Caco-2 (cell line): ENCODE data around the gene MEGF8. TPM values are rescaled to one million over a fixed set of nuclear protein-coding genes. Genes with fewer than 3 reads are reported as not detected.

Experiments used
- BruUV-seq: library from RNA; stranded (reverse); fragments of 400-500 nt; replicated peaks from 2 replicates; lab custom pipeline; 2021; lab: Mats Ljungman, UMichigan
- CTCF ChIA-PET: fragments of 300-600 bp; sonication (Branson Sonifier 250); formaldehyde crosslinking; loops from one replicate; lab custom pipeline; 2022; ENCODE audit warnings: antibody characterized with exemption; lab: Charles Lee
- POLR2A ChIA-PET: fragments of 300-600 bp; sonication (Branson Sonifier 250); formaldehyde crosslinking; loops from one replicate; lab custom pipeline; 2022; ENCODE audit warnings: antibody characterized with exemption; lab: Charles Lee
- DNase-seq, 2 experiments: peaks; one replicate each; pipeline versions ENCODE4 v3.0.0 to v3.0.0-alpha.2; 2020 to 2022
- H3K27me3 ChIP-seq: replicated peaks from 2 replicates; pipeline ENCODE4 v1.6.0; 2011; ENCODE audit warnings: low read length; ENCODE audit not compliant: control insufficient read depth, insufficient read depth
- H3K36me3 ChIP-seq: 2 replicates; pipeline ENCODE4 v1.5.1; 2011; ENCODE audit warnings: low read length; ENCODE audit not compliant: control insufficient read depth, insufficient read depth
- H3K4me1 ChIP-seq: fragments of 250-450 bp; sonication (Bioruptor Pico); 2 replicates; pipeline ENCODE4 v1.5.1; 2020; ENCODE audit warnings: mild to moderate bottlenecking
- H3K4me3 ChIP-seq: 2 replicates; pipeline ENCODE4 v1.5.1; 2011; ENCODE audit warnings: low read depth, mild to moderate bottlenecking, control low read depth, low read length
- H3K9me3 ChIP-seq: fragments of 250-450 bp; sonication (Bioruptor Pico); 2 replicates; pipeline ENCODE4 v1.5.1; 2020; ENCODE audit warnings: mild to moderate bottlenecking, moderate library complexity
- H3K27ac Mint-ChIP-seq: one replicate; pipeline ENCODE4 v1.8.0; 2022; ENCODE audit warnings: mixed read lengths; ENCODE audit not compliant: unreplicated experiment
- H3K27me3 Mint-ChIP-seq: one replicate; pipeline ENCODE4 v1.8.0; 2022; ENCODE audit warnings: mixed read lengths; ENCODE audit not compliant: insufficient read depth, unreplicated experiment
- H3K36me3 Mint-ChIP-seq: one replicate; pipeline ENCODE4 v1.8.0; 2022; ENCODE audit warnings: mild to moderate bottlenecking, mixed read lengths; ENCODE audit not compliant: insufficient read depth, unreplicated experiment
- H3K4me1 Mint-ChIP-seq: one replicate; pipeline ENCODE4 v1.8.0; 2022; ENCODE audit warnings: low read depth, mixed read lengths; ENCODE audit not compliant: unreplicated experiment
- H3K4me3 Mint-ChIP-seq: one replicate; pipeline ENCODE4 v1.8.0; 2022; ENCODE audit warnings: mild to moderate bottlenecking, moderate library complexity, mixed read lengths; ENCODE audit not compliant: unreplicated experiment
- H3K9me3 Mint-ChIP-seq: one replicate; pipeline ENCODE4 v1.8.0; 2022; ENCODE audit warnings: mixed read lengths; ENCODE audit not compliant: unreplicated experiment
- intact Hi-C: fragments of 100-400 bp; cut with micrococcal nuclease; formaldehyde crosslinking; loops from one replicate; pipeline ENCODE4 v1.10.0; 2022; ENCODE audit not compliant: unreplicated experiment
- total RNA-seq: library from RNA; stranded (reverse); gene quantifications from 2 replicates; pipeline ENCODE4 v1.2.3, GENCODE V29; 2022
- TF ChIP-seq, protein P1 (sequence below), 2 experiments: fragments of 200-600 bp in 1 of 2; IDR thresholded peaks; 1 replicate in 1 of 2; 2 replicates in 1 of 2; pipeline versions ENCODE4 v1.5.1 to v1.8.0; 2011 to 2022; ENCODE audit warnings: antibody characterized with exemption in 1 of 2, control low read depth in 1 of 2, inconsistent platforms in 1 of 2, low read depth in 1 of 2, low read length in 1 of 2, mild to moderate bottlenecking in 1 of 2, moderate library complexity in 1 of 2; ENCODE audit not compliant: insufficient read depth in 1 of 2, severe bottlenecking in 1 of 2, unreplicated experiment in 1 of 2

The MEGF8 gene
- total RNA-seq, 1 experiment from 2014 or later, result 17.9 TPM

- TF ChIP-seq, protein P1, sequence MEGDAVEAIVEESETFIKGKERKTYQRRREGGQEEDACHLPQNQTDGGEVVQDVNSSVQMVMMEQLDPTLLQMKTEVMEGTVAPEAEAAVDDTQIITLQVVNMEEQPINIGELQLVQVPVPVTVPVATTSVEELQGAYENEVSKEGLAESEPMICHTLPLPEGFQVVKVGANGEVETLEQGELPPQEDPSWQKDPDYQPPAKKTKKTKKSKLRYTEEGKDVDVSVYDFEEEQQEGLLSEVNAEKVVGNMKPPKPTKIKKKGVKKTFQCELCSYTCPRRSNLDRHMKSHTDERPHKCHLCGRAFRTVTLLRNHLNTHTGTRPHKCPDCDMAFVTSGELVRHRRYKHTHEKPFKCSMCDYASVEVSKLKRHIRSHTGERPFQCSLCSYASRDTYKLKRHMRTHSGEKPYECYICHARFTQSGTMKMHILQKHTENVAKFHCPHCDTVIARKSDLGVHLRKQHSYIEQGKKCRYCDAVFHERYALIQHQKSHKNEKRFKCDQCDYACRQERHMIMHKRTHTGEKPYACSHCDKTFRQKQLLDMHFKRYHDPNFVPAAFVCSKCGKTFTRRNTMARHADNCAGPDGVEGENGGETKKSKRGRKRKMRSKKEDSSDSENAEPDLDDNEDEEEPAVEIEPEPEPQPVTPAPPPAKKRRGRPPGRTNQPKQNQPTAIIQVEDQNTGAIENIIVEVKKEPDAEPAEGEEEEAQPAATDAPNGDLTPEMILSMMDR (IDR thresholded peaks at IDR 0.05; ENCODE audit: insufficient read depth in 1 of 2, low read depth in 1 of 2, low read length in 1 of 2, severe bottlenecking in 1 of 2, unreplicated experiment in 1 of 2), result no peak
- Mint-ChIP-seq H3K4me1 (peaks cover 15% of the 10 kb centered on the region), H3K27me3 (no peaks in the 10 kb centered on the region), H3K4me3 (no peak overlapping the region), H3K27ac (no peak overlapping the region), H3K36me3 (peaks cover 17% of the 10 kb centered on the region), H3K9me3 (no peaks in the 10 kb centered on the region)
- CTCF ChIA-PET, result no interaction called here
- H3K36me3 ChIP-seq, result no peaks in the 10 kb centered on the region
- intact Hi-C loops, result no loop called here
- H3K4me3 ChIP-seq, result no peak overlapping the region
- POLR2A ChIA-PET, result no interaction called here
- peaks cover 14% of the 10 kb centered on the region for H3K4me1 ChIP-seq
- no peaks in the 10 kb centered on the region for H3K27me3 ChIP-seq
- BruUV-seq, result no TSS peak
- H3K9me3 ChIP-seq, result no peaks in the 10 kb centered on the region
- no peak for DNase-seq
Observed at GRCh38 chr19:42421591-42422031, 96.2 kb downstream of the MEGF8 start.

GRCh38 chr19:42422092-42422900, 96.9 kb downstream of the MEGF8 start:
- H3K9me3 ChIP-seq, result no peaks in the 10 kb centered on the region
- no TSS peak for BruUV-seq
- TF ChIP-seq, protein P1 (IDR thresholded peaks at IDR 0.05; ENCODE audit: insufficient read depth in 1 of 2, low read depth in 1 of 2, low read length in 1 of 2, severe bottlenecking in 1 of 2, unreplicated experiment in 1 of 2), result no peak
- H3K27ac Mint-ChIP-seq, result peak overlapping the region; percentile 28
- no peaks in the 10 kb centered on the region for H3K27me3 ChIP-seq
- peaks cover 14% of the 10 kb centered on the region for H3K4me1 ChIP-seq
- CTCF ChIA-PET, result interaction anchor here (1.0 to 2.4 kb wide), 5 partner anchors 12 to 27 kb away, joined by 3 to 23 read pairs (median 10); no protein-coding TSS in a partner anchor
- peaks cover 17% of the 10 kb centered on the region for H3K36me3 Mint-ChIP-seq
- intact Hi-C loops, result no loop called here
- peak overlapping the region; percentile 86 for H3K4me3 Mint-ChIP-seq
- no peak for DNase-seq
- no peaks in the 10 kb centered on the region for H3K9me3 Mint-ChIP-seq
- peak overlapping the region; percentile 81 for H3K4me3 ChIP-seq
- H3K36me3 ChIP-seq, result no peaks in the 10 kb centered on the region
- no peaks in the 10 kb centered on the region for H3K27me3 Mint-ChIP-seq
- POLR2A ChIA-PET, result interaction anchor here (1.1 to 1.4 kb wide), 3 partner anchors 18 to 120 kb away, joined by 4 to 16 read pairs (median 4); partner anchors contain the start of gene PAFAH1B3
- H3K4me1 Mint-ChIP-seq, result peaks cover 15% of the 10 kb centered on the region

GRCh38 chr19:42422901-42423461, 97.5 kb downstream of the MEGF8 start:
- CTCF ChIA-PET, result interaction anchor here (0.6 to 2.4 kb wide), 9 partner anchors 10 to 1040 kb away, joined by 3 to 23 read pairs (median 6); no protein-coding TSS in a partner anchor
- Mint-ChIP-seq H3K36me3 (peaks cover 17% of the 10 kb centered on the region), H3K27ac (peak overlapping the region; percentile 28), H3K4me3 (peak overlapping the region; percentile 86), H3K9me3 (no peaks in the 10 kb centered on the region), H3K4me1 (peaks cover 15% of the 10 kb centered on the region), H3K27me3 (no peaks in the 10 kb centered on the region)
- Histone ChIP-seq H3K9me3 (no peaks in the 10 kb centered on the region), H3K36me3 (no peaks in the 10 kb centered on the region), H3K4me3 (peak overlapping the region; percentile 81), H3K27me3 (no peaks in the 10 kb centered on the region), H3K4me1 (peaks cover 14% of the 10 kb centered on the region)
- intact Hi-C loops, result loop anchor here (1.0 kb wide), 3 partner anchors 10 to 98 kb away; partner anchors contain the start of gene MEGF8
- BruUV-seq, result TSS peak; percentile 37
- DNase-seq, result peak; percentile 59 to 75
- POLR2A ChIA-PET, result interaction anchor here (0.6 to 1.5 kb wide), 10 partner anchors 11 to 139 kb away, joined by 3 to 16 read pairs (median 4); partner anchors contain the start of gene PAFAH1B3
- TF ChIP-seq, protein P1 (IDR thresholded peaks at IDR 0.05; ENCODE audit: insufficient read depth in 1 of 2, low read depth in 1 of 2, low read length in 1 of 2, severe bottlenecking in 1 of 2, unreplicated experiment in 1 of 2), result no peak
